Skeletal muscle tissue (tissue), 4 donors: ENCODE data around the gene LGALS1. TPM values are rescaled to one million over a fixed set of nuclear protein-coding genes. Genes with fewer than 3 reads are reported as not detected.
"Not testable (repeated sequence)": the region's sequence is repeated elsewhere in the genome, so short reads cannot be mapped to it uniquely, and the experiment has no call there.

Experiments
- H3K27ac ChIP-seq: one replicate; pipeline ENCODE4 v1.7.0; 2013; ENCODE audit warnings: mild to moderate bottlenecking, low read depth, low read length, inconsistent platforms
- H3K27me3 ChIP-seq, 3 donors: one replicate each; pipeline ENCODE4 v1.7.0; 2013; ENCODE audit warnings: low read length in 3 of 3; ENCODE audit not compliant: control insufficient read depth in 3 of 3, insufficient read depth in 3 of 3
- H3K36me3 ChIP-seq, 3 donors: one replicate each; pipeline ENCODE4 v1.7.0; 2013; ENCODE audit warnings: low read length in 3 of 3; ENCODE audit not compliant: control insufficient read depth in 3 of 3, insufficient read depth in 3 of 3
- H3K4me1 ChIP-seq, 3 donors: one replicate each; pipeline ENCODE4 v1.7.0; 2013; ENCODE audit warnings: low read length in 3 of 3, mild to moderate bottlenecking in 3 of 3; ENCODE audit not compliant: control insufficient read depth in 3 of 3, insufficient read depth in 3 of 3
- H3K4me3 ChIP-seq, 3 donors: one replicate each; pipeline ENCODE4 v1.7.0; 2013; ENCODE audit warnings: low read length in 3 of 3
- H3K9ac ChIP-seq, 3 donors: one replicate each; pipeline ENCODE4 v1.7.0; 2013; ENCODE audit warnings: low read length in 3 of 3, mild to moderate bottlenecking in 3 of 3, moderate library complexity in 2 of 3, low read depth in 1 of 3
- H3K9me3 ChIP-seq, 3 donors: one replicate each; pipeline ENCODE4 v1.7.0; 2013; ENCODE audit warnings: low read length in 3 of 3; ENCODE audit not compliant: control insufficient read depth in 3 of 3
- total RNA-seq: library from RNA; depleted of rRNA; stranded (reverse); fragments of >200 nt; gene quantifications from one replicate; pipeline ENCODE4 v1.2.3, GENCODE V29; 2014
- donor health status: Osteomylitis.

The LGALS1 gene
- total RNA-seq, 1 donor from 2014 or later, result 3,417 TPM

DNA sequence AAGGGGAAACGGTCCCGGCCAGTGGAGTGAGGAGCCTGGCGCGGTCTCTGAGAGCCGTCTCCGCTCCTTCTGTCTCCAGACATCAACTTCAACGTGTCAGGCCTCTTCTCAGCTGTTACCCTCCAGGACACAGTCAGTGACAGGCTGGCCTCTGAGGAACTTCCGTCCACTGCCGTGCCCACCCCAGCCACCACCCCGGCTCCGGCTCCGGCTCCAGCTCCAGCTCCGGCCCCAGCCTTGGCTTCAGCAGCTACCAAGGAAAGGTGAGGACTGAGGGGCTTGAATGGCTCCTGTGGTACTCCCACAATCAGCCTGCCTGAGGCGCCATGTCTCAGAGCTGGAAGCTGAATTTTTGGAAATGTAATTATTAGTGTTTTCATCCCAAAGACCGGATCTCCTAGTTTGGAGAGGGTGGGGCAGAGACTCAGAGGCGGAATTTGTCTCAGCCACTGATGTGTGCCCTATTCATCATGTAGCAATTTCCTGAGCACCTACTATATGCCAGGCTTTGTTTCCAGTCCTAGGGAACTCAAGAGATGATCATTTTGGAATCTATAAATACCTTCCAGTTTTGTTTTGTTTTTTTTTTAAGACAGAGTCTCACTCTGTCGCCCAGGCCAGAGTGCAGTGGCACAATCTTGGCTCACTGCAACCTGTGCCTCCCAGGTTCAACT, 24.8 kb upstream of the LGALS1 start:
- Histone ChIP-seq H3K4me3 (no peak overlapping the region), H3K36me3 (peaks cover 0 to 3% (median 0%) of the 10 kb centered on the region in 3 donors), H3K27ac (no peak overlapping the region), H3K9ac (no peak overlapping the region), H3K4me1 (no peaks in the 10 kb centered on the region), H3K27me3 (no peaks in the 10 kb centered on the region), H3K9me3 (no peaks in the 10 kb centered on the region)

GRCh38 chr22:37654563-37655251, 20.7 kb upstream of the LGALS1 start:
- Histone ChIP-seq H3K4me3 (no peak overlapping the region), H3K27me3 (no peaks in the 10 kb centered on the region), H3K27ac (no peak overlapping the region)

DNA sequence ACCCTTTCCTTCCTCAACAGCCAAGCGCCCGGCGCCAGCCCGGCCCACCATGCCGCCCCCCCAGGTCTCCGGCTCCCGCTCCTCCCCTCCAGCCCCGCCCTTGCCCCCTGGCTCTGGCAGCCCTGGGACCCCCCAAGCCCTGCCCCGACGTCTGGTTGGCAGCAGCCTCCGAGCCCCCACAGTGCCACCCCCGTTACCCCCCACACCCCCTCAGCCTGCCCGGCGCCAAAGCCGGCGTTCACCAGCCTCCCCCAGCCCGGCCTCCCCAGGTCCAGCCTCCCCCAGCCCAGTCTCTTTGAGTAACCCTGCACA, 20.2 kb upstream of the LGALS1 start:
- no peak overlapping the region for H3K4me3 ChIP-seq
- no peak overlapping the region for H3K9ac ChIP-seq
- H3K4me1 ChIP-seq, result peaks cover 18 to 19% (median 19%) of the 10 kb centered on the region in 3 donors
- H3K9me3 ChIP-seq, result no peaks in the 10 kb centered on the region
- no peak overlapping the region for H3K27ac ChIP-seq
- H3K36me3 ChIP-seq, result peaks cover 0 to 3% (median 0%) of the 10 kb centered on the region in 3 donors
- no peaks in the 10 kb centered on the region for H3K27me3 ChIP-seq

More at GRCh38 chr22:37654563-37655251, 20.7 kb upstream of the LGALS1 start:
- H3K36me3 ChIP-seq, result peaks cover 0 to 3% (median 0%) of the 10 kb centered on the region in 3 donors
- peaks cover 13 to 14% (median 14%) of the 10 kb centered on the region in 3 donors for H3K4me1 ChIP-seq
- no peaks in the 10 kb centered on the region for H3K9me3 ChIP-seq
- H3K9ac ChIP-seq, result no peak overlapping the region

DNA sequence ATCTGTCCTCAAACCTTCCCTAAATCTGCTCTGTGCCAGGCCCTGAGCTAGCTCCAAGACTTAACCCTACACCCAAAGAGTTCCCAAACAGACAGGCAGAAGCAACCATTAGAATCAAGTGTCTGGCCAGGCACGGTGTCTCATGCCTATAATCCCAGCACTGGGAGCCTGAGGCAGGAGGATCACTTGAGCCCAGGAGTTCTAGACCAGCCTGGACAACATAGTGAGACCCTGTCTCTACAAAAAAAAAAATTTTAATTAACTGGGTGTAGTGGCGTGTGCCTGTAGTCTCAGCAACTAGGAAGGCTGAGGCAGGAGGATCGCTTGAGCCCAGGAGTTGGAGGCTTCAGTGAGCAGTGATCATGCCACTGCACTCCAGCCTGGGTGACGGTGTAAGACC, 18.9 kb upstream of the LGALS1 start:
- not testable (repeated sequence) for H3K9me3 ChIP-seq, H3K27ac ChIP-seq

GRCh38 chr22:37657590-37658132, 17.8 kb upstream of the LGALS1 start:
- no peaks in the 10 kb centered on the region for H3K27me3 ChIP-seq
- peaks cover 38 to 40% (median 39%) of the 10 kb centered on the region in 3 donors for H3K4me1 ChIP-seq
- peak overlapping the region; percentile 68 for H3K27ac ChIP-seq

More for the DNA sequence above, 18.9 kb upstream of the LGALS1 start:
- H3K36me3 ChIP-seq, H3K4me3 ChIP-seq, H3K27me3 ChIP-seq: not testable (repeated sequence)
- H3K4me1 ChIP-seq, result peaks cover 32 to 33% (median 33%) of the 10 kb centered on the region in 3 donors
- H3K9ac ChIP-seq, result peak overlapping the region in 1 of 3 donors; percentile 16

GRCh38 chr22:37658133-37659065, 17.0 kb upstream of the LGALS1 start, which contains the start of gene PDXP:
PDXP (plus strand) TSS chr22:37658723; CDS start chr22:37658783, 60 bp downstream.
- Histone ChIP-seq H3K4me3 (peak within 1 kb of the TSS; percentile 83 to 92 (median 84)), H3K9me3 (no peaks in the 10 kb centered on the region), H3K27me3 (no peaks in the 10 kb centered on the region), H3K27ac (peak within 1 kb of the TSS; percentile 68), H3K4me1 (peaks cover 39 to 42% (median 40%) of the 10 kb centered on the region in 3 donors), H3K9ac (peak within 1 kb of the TSS; percentile 72 to 90 (median 88)), H3K36me3 (peaks cover 0 to 2% (median 0%) of the 10 kb centered on the region in 3 donors)

More at GRCh38 chr22:37657590-37658132, 17.8 kb upstream of the LGALS1 start:
- H3K9ac ChIP-seq, result peak overlapping the region; percentile 51 to 90 (median 80)
- H3K9me3 ChIP-seq, result no peaks in the 10 kb centered on the region
- peaks cover 0 to 3% (median 0%) of the 10 kb centered on the region in 3 donors for H3K36me3 ChIP-seq
- peak overlapping the region; percentile 70 to 92 (median 84) for H3K4me3 ChIP-seq

DNA sequence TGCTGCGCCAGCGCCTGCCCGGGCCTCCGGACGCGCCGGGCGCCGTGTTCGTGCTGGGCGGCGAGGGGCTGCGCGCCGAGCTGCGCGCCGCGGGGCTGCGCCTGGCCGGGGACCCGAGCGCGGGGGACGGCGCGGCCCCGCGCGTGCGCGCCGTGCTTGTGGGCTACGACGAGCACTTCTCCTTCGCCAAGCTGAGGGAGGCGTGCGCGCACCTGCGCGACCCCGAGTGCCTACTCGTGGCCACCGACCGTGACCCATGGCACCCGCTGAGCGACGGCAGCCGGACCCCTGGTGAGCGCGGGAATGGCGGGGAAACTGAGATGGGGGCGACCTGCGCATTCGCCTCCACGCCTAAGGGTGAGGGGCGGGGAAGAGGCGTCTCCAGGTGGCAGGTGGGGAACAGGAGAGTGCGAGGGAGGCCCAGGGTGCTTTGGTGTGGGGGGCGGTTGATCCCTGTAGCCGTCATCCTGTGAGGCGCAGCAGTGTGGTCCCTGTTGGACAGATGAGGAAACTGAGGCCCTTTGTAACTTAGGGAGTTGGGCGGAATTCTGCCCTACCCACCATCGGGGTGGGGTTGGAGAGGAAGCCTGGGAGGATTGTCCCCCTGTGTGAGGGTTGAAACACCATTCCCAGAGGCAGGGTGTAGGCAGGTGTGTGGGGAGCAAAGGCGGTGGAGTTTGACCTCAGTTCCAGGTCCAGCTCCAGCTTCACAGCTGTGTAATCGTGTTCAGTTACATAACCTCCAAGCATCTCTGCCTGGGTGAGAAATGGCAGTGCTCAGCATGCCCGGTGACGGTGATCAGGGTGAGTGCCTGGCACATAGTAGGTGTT, 16.2 kb upstream of the LGALS1 start:
- peaks cover 41 to 45% (median 43%) of the 10 kb centered on the region in 3 donors for H3K4me1 ChIP-seq
- H3K27ac ChIP-seq, result peak overlapping the region; percentile 40
- peak overlapping the region; percentile 49 to 83 (median 83) for H3K4me3 ChIP-seq
- no peaks in the 10 kb centered on the region for H3K9me3 ChIP-seq
- peak overlapping the region; percentile 23 to 88 (median 72) for H3K9ac ChIP-seq
- no peaks in the 10 kb centered on the region for H3K27me3 ChIP-seq
- H3K36me3 ChIP-seq, result no peaks in the 10 kb centered on the region

DNA sequence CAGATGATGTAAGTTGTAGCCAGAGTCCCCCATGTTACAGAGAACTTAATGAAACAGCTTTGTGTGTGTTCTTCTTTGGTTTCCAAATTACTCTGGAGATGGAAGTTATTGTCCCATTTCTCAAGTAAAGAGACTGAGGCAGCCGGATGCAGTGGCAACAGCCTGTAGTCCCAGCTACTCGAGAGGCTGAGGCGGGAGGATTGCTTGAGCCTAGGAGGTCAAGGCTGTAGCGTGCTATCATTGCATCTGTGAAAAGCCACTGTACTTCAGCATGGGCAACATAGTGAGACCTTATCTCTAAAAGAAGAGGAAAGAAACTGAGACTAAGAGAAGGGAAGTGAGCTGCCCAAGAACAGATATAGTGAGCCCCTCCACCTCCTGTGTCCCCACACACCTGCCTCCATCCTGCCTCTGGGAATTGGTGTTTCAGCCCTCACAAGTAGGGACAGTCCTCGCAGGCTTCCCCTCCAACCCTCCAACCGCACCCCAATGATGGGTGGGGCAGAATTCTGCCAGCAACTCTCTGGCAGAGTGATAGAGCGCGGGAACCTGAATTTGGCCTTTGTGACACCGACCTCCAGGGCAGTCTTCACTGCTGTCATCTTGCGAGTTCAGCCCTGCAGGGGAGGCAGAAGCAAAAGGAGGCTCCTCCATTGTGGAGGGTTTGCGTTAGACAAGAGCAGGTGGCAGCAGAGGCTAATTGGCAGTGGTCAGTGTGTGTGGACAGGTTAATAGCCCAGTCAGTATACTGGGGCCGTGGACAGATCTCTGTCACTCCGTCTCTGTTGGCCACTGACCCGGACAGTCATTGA, 15.3 kb upstream of the LGALS1 start:
- no peaks in the 10 kb centered on the region for H3K36me3 ChIP-seq
- no peaks in the 10 kb centered on the region for H3K27me3 ChIP-seq
- peak overlapping the region; percentile 49 to 83 (median 83) for H3K4me3 ChIP-seq
- H3K4me1 ChIP-seq, result peaks cover 48 to 53% (median 51%) of the 10 kb centered on the region in 3 donors
- peak overlapping the region; percentile 23 to 88 (median 72) for H3K9ac ChIP-seq
- no peaks in the 10 kb centered on the region for H3K9me3 ChIP-seq
- H3K27ac ChIP-seq, result peak overlapping the region; percentile 64
